ENCODE data around the gene LOXL1.

Gene LOXL1

GRCh38 chr15:73948396-73948795 is 22.1 kb downstream of the LOXL1 start:
- no peak for DNase-seq (ENCODE audit: low spot score)
- in situ Hi-C loops (cut with MboI; ENCODE audit: low pct_unique_long_range_greater_than_20kb, low sequenced_read_pairs, unreplicated experiment), result no loop called here
- TF ChIP-seq CTCF (IDR thresholded peaks at IDR 0.05; ENCODE audit: extremely low read depth, insufficient read depth, missing control alignments), result no peak

DNA sequence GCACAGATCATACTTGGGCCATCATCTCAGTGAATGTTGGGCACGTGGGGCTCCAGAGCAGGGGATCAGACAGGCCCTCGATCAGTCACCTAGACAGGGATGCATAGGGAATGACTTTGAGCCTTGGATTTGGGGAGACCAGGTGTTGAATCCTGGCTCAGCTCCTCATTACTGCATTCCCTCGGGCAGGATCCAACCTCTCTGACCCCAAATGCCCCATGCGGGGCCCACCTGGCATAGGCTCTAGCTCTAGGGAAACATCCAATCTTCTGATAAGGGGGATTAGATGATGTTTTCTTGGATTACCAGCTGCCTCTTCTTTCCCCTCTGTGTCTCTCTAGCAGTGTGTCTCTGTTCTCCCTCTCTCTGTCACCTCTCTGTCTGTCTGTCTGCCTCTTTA is 22.7 kb downstream of the LOXL1 start:
- in situ Hi-C loops (cut with MboI; ENCODE audit: low pct_unique_long_range_greater_than_20kb, low sequenced_read_pairs, unreplicated experiment), result no loop called here
- no peak for TF ChIP-seq CTCF (IDR thresholded peaks at IDR 0.05; ENCODE audit: extremely low read depth, insufficient read depth, missing control alignments)
- no peak for DNase-seq (ENCODE audit: low spot score)

DNA sequence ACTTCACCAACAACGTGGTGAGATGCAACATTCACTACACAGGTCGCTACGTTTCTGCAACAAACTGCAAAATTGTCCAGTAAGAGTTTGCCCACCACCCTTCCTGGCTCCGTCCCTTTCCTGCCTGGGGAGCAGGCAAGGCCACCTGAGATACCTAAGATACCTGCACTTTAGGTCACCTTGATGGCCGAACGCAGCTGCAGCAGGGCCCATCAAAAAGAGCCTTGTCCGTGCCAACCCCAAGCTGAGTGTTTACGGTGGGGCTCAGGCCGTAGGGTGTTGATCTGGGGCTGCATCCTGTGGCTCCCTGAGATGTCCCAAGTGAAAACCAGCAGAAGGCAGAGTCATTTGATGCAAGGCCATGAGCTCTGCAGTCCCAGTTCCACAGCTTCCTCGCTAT is 23.2 kb downstream of the LOXL1 start:
- no peak for TF ChIP-seq CTCF (IDR thresholded peaks at IDR 0.05; ENCODE audit: extremely low read depth, insufficient read depth, missing control alignments)
- in situ Hi-C loops (cut with MboI; ENCODE audit: low pct_unique_long_range_greater_than_20kb, low sequenced_read_pairs, unreplicated experiment), result no loop called here
- no peak for DNase-seq (ENCODE audit: low spot score)

- TF ChIP-seq CTCF (IDR thresholded peaks at IDR 0.05; ENCODE audit: extremely low read depth, insufficient read depth, missing control alignments), result no peak
- no peak for DNase-seq (ENCODE audit: low spot score)
- in situ Hi-C loops (cut with MboI; ENCODE audit: low pct_unique_long_range_greater_than_20kb, low sequenced_read_pairs, unreplicated experiment), result no loop called here
Observed at GRCh38 chr15:73950479-73950830, 24.2 kb downstream of the LOXL1 start.

DNA sequence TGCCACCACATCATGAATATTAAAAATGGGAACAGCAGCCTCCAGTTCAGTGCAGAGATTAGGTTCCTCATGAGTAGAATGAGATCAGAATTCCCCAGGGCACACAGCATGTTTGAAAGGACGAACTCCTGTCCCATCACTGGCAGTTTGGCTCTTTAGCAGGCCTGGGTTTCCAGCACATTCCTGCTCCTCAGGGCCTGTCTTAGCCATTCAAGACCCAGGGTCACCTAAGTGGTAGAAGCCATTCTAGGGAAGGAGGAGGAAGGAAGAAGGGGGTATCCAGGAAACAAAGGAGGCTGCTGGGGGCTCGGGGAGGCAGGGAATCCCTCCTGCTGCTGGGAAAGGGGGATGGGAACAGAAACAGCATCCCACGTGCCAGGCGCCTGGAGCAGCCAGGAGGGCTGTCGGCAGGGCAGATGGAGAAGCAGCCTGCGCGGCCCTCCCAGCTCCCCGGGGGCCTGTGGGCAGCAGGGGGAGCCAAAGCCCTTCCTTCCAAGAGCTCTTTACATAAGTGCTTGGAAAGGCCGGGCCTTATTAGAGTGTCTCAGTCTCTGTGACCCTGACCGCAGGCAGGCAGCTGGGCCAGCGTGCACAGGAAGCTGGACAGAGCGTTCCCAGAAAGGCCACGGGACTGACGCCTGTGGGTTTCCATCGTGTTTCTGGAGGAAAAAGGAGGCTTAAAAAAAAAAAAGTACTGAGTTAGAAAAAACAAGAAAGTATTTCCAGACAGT is 24.7 kb downstream of the LOXL1 start:
- TF ChIP-seq CTCF (IDR thresholded peaks at IDR 0.05; ENCODE audit: extremely low read depth, insufficient read depth, missing control alignments), result peak; percentile 79
- in situ Hi-C loops (cut with MboI; ENCODE audit: low pct_unique_long_range_greater_than_20kb, low sequenced_read_pairs, unreplicated experiment), result no loop called here

GRCh38 chr15:73951601-73952000 is 25.3 kb downstream of the LOXL1 start:
- no peak for DNase-seq (ENCODE audit: low spot score)
- TF ChIP-seq CTCF (IDR thresholded peaks at IDR 0.05; ENCODE audit: extremely low read depth, insufficient read depth, missing control alignments), result no peak
- in situ Hi-C loops (cut with MboI; ENCODE audit: low pct_unique_long_range_greater_than_20kb, low sequenced_read_pairs, unreplicated experiment), result no loop called here

More for the DNA sequence above, 24.7 kb downstream of the LOXL1 start:
- DNase-seq (ENCODE audit: low spot score), result peak; percentile 83

All from GM13977 (cell line).